Superior temporal gyrus (tissue), 1 donor: ENCODE results near the gene TUBGCP3.

Experiments used
- DNase-seq: peaks from one replicate; pipeline ENCODE4 v3.0.0-alpha.2; 2016; ENCODE audit errors: extremely low spot score

The TUBGCP3 gene

DNA sequence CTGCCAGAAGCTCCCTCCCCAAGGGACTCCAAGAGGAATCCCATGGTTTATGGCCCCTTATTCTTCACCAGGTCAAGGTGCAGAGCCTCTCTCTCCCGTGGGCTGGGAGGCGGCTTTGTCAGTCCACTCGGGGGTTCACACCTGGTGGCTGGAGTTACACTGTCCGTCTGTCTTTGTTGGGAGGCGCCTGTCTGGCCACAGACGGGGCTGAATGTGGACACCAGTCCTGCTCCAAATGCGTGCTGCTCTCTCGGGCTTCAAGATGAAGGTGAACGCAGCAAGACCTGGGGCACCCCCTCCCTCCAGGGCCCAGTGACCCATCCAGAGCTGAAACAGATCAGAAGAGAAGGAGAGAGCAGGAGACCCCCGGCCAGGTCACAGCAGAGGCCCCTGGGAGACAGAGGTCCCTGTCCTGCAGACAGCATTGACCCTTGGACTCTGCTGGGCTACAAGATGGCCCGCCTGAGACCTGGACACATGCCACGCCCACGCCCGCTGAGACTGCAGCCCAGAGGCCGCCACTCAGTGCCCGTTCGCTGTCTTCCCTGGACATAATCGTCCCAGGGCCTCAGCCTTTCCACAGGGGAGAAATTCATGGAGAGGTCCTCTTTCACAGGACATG, 29.9 kb upstream of the TUBGCP3 start:
- no peak for DNase-seq

DNA sequence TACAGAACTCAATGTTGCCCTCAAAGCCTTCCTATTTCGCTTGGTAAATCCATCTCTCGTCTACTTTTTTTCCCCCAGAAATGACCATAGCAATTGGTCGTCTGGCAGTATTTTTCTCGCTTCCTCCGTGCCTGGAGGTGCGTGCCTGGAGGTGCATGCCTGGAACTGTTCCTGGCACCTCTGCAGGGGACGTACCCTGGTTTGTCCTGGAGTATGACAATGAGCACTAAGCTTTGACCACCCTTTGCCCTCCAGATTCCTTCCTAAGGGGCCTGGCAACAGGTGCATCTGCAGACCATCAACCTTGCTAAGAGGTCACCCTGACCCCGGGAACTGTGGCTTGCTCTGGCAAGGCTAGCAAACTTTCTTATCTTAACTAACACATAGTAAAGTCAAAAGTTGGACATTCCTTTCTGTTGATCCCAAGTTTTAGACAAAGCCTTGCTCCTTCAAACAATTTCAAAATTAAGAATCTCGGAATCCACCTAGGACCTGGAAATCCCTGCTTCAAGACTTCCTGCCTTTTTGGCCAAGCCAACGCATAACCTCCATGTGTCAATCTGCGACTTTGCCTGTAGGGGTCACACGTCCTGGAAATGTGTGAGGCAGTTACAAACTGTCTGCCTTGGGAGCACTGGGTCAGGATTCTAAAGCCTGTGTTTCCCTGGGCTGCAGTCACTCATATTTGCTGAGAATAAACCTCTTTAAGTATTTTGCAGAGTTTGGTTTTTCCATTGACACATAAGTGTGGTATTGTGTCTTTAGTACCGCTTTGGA, 28.8 kb upstream of the TUBGCP3 start:
- DNase-seq, result no peak

DNA sequence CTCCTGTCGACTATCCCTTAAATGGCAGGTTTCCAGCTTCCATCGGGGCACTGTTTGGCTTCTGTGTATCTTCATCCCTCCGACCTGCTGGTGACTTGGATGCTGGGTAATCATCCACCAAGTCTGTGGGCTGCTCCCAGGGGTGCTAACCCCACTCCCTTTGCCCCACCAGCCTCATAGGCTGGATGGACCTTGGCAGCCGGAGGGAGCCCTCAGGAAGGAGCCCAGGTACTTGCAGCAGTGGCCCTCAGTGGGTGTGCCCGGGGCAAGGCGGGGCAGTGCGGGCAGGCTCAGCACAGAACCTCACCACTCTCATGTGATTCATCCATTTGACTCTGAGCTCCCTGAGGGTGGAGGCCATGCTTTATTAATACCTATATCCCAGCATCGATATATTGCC, 27.4 kb upstream of the TUBGCP3 start:
- no peak for DNase-seq

DNA sequence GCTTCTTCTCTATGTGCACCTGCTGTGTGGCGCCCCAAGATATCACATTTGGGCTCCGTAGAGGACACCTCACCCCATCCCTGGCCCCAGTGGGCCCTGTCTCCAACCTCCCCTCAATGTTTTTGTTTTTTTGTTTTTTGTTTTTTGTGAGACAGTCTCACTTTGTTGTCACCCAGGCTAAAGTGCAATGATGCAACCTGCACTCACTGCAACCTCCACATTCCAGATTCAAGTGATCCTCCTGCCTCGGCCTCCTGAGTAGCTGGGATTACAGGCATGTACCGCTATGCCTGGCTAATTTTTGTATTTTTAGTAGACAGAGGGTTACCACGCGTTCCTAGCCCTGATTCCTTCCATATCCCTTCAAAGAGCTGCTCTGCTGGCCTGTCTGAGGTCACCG, 26.9 kb upstream of the TUBGCP3 start:
- DNase-seq, result no peak

DNA sequence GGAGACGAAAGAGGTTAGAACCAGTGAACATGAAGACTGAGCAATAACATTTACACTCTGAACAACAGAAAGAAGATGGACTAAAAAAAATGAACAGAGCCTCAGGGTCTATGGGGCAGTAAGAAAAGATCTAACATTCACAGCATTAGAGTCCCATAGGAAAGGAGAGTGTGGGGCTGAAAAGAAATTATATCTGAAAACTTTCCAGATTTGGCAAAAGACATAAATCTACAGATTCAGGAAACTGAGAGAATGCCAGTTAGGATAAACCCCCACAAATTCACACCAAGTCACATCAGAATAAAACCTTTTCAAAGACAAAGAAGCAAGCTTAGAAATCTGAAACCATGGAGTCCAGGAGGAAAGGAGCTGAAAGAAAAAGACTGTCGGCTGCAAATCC, 20.3 kb upstream of the TUBGCP3 start:
- no peak for DNase-seq

DNA sequence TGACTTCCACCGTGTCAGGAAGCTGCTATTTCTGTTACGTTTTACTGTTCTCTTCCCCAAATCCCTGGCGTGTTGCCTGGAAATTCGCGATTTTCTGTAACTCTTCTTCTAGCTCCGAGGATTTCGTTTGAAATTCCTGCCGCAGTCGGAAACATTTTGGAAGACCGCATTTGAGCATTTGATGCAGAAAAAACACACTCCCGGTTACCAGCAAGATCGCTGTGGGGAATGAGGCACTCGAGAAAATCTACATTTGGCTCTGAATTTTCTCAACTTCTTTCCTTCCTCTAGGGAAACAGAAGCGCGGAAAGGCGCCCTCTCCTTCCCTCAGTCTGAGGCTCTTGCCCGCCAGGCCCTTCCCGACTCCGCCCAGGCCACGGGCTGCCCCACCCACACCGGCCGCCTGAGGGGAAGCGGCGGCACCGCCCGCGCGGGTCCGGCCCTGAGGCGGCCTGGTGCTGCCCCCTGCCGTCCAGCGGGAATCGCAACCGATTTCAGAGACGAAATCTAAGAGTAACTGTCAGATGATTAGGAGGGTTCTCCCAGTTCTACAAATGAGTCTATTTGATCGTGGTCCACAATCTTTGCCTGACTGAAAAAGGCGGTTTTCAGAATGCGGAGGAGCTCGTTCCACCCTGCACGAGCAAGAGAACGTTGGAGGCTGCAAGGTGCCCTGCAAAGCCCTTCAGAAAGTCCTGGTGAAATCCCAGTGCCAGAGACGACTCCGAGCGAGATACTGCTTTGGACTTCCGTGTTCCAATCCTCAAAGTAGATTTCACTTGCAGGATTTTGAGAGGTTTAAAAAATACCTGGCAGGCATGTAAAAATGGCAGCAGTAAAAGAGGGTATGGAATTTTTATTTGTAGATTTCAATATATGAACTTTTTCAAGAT, 18.4 kb upstream of the TUBGCP3 start:
- DNase-seq, result peak; percentile 89

DNA sequence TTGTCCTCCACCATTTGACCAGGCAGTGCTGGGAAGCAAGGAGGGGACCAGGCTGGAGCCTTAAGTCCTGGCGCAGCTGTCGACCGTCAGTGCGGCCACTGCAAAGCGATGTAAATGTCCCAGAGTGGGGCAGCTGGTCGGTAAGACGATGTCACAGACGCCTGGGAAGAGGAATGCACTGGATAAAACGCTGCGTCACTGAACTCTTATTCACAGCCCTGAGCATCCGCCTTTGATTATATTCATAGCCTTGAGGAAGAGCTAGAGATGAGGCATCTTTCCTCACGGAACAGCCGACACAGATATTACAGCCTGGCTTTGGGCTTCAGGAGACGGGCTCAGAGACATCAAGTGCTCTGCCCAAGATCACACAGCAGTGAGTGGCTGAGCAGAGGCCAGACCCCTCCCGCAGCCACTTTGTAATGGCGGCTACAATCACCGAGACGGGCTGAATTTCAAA, 17.6 kb upstream of the TUBGCP3 start:
- DNase-seq, result no peak

DNA sequence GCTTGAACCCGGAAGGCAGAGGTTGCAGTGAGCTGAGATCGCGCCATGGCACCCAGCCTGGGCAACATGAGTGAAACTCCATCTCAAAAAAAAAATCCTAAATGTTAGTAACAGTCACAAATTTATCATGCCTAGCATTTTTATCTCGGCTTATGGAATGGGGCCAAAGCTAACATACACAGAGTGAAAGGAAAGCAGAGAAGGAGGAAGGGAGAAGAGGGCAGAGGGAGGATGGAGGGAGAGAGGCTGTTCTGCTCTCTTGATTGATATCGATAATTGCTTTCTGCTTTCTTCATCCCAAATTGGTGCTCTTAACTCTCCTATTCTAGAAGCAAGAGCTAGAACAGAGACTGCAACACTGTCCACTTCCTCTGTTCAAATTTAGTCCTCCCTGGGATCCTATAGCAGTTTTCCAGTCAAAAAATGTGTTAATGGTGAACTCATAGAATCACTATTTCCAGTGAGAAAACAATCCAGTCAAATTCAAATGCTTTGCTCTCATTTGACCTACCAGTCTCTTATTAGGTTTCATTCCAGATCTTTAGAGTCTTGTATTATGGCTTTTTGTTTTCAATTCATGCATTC, 15.8 kb upstream of the TUBGCP3 start:
- DNase-seq, result no peak

DNA sequence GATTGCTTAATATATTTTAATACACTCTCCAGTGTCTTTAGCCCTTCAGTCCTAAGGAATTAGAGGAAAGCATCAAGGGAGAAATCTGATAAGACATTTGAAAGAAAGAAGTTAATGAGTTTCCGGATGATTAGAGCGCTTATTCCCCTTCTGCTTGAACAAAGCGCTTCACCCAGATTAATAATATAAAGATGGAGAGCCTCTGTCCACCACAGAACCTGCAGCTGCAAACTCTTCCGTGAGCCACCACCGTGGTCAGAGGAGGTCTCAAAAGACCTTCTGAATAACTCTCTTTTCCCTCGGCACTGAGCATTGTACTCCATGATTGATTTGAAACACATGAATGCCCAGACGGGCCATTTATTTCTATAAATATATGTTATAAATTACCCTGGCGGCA, 14.2 kb upstream of the TUBGCP3 start:
- DNase-seq, result no peak

DNA sequence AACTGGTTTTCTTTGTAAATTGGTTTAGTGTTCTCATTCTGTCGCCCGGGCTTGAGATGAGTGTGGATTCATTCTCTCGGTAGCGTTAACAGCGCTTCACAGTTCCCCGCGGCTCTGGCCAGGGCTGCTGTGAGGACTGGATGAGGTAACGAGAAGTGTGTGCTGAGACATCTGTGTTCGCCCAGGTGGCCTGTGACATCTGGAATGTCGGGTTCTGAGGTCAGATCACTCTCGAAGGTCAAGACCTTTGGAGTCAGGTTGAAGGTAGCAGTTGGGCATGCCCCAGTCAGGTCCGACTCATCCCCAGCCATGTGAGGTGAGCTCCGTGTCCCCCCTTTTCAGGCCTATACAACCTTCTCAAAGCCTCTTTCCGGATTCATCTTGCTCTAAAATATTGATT, 13.4 kb upstream of the TUBGCP3 start:
- no peak for DNase-seq

DNA sequence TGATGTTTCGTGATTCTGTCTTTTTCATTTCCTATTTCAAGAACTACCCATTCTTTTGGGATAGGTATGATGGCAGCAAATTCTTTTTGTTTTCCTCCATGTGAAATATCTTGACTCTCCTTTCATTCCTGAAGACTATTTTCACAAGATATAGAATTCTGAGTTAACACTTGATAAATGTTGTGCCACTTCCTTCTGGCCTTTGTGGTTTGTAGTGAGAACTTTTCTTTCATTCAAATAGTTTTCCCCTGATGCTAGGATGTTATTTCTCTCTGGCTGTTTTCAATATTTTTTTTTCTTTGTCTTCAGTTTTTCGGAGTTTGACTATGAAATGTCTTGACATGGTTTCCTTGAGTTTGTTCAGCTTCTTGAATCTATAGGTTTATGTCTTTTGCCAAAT, 8.3 kb upstream of the TUBGCP3 start:
- DNase-seq, result no peak

DNA sequence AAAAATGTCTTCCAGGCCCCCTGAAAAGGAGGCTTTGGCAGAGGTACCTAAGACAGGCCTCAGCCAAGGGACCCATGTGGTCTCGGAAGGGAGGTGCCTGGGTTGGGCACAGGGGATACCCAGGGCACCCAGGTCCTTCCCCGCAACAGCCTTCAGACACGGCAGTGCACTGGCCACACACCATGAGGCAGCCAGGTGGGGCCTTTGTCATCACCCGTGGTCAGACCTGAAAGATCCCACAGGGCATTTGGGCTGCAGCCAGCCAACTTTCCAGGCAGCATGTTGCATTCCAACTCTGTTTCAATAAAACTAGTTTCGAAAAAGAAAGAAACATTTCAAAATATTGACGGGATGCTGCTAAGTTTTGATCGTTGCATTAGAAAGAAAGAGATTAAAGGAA, 4.7 kb upstream of the TUBGCP3 start:
- DNase-seq, result no peak

DNA sequence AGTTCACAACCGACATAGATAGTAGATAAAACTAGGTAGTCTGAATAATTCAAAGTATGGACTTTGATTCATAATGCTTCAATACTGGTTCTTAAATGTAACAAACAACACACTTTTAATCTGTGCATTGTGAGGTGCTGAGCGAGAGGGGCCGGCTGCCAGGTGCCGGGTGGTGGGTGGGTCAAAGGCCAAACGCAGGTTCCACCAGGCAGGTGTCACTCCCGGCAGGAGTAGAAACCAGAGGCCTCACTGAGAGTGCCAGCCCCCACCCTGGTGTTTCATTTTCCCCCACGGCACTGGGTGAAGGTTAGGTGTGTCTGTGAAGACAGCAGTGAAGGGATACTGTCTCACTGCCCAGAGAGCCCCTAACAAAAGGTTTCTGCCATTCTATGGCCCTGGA, 4.2 kb upstream of the TUBGCP3 start:
- DNase-seq, result no peak

DNA sequence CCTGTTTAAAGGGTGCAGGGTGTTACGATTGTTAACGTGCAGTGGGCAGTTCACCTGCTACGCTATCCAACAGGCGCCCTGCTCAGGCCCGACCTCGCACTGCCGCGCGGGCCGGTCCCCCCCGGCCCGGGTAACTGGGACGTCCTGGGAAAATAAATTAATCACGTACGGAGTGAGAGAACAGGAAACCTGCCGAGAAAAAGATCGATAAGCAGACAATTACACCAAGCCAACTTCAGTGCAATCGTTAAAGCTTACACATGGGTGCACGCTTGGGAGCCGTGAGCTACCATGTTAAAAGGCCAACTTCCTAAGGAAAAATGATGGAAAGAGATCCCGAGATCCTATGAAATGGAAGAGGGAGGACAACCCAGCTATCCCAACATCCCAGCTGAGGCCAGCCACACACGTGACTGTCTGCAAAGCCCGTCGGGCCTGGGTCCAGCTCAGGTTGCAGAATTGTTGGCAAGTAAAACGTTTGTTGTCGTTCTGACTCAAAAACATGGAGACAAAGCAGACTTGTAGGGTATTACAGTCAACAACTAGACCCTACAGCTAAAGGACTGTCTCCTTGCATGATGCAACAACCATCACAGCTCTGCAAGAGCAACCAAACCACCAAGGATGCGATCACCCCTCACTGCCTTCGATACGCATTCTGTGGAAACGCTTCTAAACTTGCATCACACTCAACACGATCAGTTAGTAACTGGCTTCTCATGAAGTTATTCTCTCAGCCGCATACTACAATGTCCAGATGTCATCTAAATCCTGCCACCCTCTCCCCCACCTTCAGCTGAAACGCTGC, 741 bp upstream of the TUBGCP3 start:
- DNase-seq, result no peak

DNA sequence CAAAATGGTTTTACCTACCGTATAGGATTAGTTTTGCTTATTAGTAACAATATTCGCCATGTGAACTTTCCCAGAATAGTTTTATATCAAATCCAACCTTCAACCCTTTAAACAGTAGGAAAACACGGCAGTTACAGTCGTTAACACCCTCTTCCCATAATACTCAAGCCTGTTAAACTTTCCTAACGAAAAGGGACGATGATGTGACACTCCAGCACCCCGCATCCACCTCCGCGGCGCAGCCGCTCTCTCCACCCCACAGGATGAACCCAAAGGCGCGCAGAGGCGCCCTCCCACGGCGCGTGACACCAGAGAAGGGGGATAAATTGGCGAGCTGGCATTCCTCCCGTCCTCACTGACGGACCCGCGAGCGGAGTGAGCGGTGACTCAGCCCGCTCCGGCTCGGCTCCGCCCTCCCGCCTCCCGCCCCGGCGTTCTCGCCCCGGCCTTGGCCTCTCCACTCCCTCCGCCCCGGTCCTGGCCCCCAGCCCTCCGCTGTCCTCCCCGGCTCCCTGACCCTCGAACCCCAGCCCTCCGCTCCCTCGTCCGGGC, 665 bp downstream of the TUBGCP3 start:
- DNase-seq, result peak; percentile 45

DNA sequence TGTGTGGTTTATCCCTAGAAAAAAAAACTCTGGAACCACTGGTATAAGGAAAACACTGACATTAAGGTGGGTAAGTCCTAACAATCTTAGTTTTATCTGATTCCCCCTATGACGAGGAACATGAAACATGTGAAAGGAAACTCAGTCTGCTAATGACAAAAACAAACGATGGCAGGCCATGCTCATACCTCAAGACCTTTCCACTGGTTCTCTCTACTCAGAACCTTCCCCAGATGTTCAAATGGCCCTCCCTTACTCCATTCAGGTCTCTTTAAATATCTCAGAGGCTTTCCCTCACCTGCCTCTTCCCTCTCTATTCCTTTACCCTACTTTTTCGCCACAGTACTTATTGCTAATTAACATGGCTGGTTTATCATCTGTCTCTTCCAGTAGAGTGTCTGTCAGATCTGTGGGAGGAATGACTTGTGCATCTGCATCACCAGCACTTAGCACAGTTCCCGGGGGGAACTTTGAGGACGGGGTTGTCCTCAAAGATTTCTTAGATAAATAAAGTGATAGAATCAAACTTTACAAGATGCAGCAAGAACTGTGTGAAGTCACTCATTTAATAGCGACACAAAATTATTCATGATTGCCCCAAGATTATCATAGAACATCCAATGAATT, 1.5 kb downstream of the TUBGCP3 start:
- DNase-seq, result no peak

DNA sequence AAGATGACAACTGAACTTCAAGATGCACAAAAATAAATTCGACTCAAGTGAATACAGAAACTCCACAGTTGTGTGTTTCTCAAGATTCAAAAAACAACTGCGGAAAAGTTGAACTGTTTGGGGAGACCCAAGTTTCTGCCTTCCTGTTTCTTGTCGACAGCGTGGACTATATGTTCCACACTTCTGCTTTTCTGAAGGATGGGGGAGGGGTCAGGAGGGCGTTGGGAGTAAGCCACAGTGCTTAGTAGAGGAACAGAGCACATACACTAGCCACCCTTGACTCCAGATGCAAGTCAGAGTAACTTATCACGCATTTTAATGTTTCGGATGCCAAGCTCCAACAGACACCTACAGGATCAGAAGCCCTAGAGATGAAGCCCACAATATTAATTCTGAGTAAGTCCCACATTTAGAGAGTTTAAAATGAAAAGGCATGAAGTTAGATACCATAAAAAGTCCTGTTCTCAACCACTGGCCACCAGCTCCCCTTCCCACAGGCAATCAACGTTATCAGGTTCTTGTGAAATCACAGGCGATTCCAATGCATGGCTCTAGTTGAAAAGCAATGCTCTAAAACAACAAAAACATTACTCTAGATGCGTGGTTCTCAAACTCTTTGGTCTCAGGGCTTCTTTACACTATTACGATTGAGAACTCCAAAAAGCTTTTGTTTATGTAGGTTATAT, 4.2 kb downstream of the TUBGCP3 start:
- no peak for DNase-seq

DNA sequence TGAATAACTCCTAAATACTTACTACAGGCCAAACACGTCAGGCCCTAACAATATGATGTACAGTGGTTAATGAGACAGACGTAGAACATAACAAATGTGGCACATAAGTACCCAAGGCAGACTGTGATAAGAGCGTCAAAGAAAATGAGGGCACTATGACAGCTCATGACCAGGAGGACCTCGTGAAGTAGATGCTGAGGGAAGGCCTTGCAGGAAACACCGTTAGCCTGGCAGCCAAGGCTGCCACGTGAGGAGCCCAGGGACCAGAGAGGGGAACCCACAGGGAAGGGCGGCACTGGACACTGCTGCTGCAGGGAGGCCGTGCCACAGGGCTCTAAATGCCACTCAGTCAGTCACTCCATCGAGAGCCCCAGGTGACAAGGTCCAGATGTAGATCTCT, 5.7 kb downstream of the TUBGCP3 start:
- DNase-seq, result no peak

DNA sequence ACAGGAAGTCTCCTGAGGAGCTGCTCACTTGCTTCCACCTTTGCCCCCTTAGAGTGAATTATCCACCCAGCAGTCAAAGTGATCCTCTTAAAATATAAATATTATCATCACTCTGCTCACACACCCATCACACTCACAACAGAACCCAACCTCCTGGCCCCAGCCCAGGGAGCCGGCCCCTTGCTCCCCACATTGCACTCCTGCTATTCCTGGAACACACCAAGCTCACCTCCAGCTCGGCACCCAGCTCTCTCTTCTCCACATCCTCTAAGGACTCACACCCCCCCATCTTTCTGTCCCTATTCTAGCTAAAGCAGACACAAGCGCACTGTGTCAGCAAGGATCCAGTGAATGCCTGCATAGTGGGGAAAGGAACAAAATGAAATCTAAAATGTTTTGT, 7.0 kb downstream of the TUBGCP3 start:
- DNase-seq, result no peak

DNA sequence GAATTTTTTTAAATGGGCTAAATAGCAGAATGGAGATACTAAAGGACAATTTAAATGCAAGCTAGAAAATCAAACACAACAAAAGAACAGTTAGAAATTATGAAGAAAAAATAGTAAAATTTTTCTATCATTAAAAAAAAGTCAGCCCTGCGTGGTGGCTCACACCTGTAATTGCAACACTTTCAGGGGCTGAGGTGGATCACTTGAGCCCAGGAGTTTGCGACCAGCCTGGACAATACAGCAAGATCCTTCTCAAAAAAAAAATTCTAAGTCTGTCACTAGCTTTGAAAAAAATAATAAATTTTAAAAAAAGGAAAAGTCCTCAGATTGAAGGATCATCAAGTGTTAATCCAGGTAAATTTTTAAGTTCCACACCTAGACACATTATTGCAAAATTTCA, 7.7 kb downstream of the TUBGCP3 start:
- no peak for DNase-seq
